GM21526 (cell line): ENCODE data around the gene UNC5B.

ENCODE experiments used
- ATAC-seq: cut with Tn5 transposase; IDR thresholded peaks from one replicate; pipeline ENCODE4 v1.9.1; 2021; ENCODE audit warnings: moderate library complexity; ENCODE audit not compliant: unreplicated experiment, low FRiP score

Gene UNC5B

DNA sequence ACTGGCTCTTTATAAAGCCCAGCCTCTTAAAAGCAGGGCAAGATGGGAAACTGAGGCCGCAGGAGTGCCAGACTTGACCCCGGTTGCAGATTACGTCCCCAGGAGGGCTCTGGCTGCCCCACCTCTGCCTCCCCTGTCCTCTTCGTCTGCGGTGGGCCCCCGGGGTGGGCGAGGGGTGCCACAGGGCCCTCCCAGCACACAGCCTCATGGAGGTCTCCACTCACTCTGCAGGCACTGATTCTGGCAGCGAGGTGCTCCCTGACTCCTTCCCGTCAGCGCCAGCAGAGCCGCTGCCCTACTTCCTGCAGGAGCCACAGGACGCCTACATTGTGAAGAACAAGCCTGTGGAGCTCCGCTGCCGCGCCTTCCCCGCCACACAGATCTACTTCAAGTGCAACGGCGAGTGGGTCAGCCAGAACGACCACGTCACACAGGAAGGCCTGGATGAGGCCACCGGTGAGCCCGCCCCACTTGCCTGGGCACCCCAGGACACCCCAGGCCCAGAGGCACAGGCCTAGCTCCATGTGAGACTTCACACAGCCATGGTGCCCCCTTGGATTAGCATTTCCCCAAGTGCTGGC, 67.3 kb downstream of the UNC5B start:
- no peak for ATAC-seq

DNA sequence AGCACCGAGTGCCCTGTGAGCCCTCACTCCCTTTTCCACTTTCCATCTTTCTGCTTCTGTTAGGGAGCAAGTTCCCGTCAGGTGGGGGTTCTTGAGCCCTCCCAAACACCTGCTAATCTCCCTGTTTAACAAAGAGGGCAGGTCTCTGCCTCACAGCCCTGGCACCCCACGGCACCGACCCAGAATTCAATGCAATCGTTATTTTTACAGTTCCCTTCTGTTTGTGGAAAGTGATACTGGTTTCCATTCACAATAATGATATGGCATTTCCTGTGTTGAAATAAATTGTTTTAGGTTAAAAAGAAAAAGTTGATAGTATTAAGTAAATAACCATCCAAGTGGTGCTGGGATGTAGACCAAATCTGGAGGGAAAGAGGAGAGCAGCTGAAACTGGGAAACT, 67.8 kb downstream of the UNC5B start:
- no peak for ATAC-seq

DNA sequence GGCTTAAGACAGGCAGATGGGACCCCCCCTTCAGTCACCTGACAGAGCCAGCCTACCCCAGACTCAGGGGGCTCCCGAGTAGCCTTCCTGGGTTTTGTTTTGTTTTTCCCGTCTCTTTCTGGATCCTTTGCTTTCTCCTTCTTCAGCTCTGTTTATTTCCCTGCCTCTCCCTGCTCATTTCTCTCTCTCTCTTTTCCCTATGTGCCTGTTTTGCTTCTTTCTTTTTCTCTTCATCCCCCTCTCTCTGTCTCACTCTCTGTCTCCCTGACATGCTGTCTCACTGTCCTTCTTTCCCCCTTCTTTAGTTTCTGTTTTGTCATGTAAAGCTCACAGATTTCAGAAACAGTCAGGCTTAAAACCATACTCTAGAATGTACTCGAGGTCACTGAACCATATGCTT, 68.5 kb downstream of the UNC5B start:
- no peak for ATAC-seq

DNA sequence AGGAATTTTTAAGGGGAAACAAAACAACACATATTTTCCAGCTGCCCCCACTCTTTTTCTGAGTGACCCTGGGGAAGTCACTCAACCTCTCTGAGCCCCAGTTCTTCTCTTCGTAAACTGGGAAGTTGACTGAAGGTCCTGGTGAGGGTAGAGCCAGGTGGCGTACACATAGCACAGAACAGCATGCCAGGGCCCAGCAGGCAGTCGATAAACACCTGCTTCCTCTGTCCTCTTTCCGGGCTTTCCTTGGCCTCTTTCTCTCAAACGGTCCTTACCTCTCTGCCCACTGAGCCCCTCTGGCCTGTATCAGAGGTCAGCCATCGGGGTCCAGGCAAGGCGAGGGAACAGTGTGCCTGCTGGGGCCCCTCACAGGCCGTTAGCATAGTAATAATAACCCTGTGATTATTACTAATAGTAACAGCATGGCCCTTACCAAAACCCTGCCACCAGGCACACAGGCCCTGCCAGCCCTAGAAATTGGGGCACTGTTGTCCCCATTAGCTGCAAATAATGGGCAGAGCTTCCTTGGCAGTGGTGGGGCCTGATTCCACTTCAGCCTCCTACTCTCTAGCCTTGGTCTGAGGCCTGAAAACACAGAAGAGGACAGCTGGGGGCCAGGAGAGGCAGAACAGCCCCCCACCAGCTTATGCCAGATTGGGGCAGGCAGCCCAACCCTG, 69.4 kb downstream of the UNC5B start:
- ATAC-seq, result no peak

DNA sequence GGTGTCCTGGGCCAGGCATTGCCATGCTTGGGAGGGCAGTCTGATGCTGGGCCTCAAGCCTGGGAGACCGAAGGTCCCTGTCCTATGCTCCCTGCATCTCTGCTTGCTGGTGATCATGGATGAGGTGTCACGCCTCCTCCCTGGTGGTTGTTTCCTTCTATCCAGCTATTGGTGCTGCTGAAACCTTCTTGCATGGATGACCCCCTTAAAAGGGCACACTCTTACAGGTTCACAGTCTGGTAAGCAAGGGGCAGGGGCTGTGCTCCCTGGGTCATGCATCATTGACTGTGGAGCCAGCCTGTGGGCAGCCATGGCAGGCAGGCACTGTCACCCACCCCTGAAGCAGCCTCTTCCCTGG, 69.9 kb downstream of the UNC5B start:
- ATAC-seq, result no peak

DNA sequence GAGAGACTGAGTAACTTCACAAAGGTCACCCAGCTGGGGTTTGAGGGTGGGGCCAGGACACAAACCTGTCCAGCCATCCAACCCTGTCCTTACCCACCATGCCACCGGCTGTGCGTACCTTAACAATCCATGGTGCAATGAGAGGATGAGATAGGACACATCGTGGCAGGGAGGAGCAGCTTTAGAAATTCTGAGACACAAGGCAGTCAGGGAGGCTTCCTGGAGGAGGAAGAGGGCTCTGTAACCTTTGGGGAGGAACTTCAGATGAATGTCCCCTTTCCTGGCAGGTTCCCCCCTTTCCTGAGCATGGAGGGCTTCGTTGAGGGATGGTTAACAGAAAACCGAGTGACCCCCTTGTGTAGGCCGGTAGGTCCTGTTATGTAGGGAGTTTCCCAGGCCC, 71.0 kb downstream of the UNC5B start:
- no peak for ATAC-seq

DNA sequence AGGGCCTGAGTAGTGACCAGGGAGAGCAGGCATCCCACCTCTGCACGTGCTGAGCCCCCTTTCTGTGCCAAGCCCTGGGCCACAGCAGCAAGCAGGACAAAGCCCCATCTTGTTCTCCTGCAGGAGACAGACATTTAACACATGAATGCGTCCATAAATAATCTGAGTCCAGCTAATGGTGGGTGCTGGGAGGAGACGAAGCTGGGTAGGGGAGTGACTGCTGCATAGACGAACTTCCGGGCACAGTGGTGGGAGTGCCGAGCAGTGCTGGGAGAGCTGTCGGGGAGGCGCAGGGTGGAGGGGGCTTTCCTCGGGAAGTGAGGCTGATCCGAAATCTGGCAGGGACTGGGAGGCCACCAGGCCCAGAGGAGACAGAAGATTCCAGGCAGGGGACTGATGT, 71.5 kb downstream of the UNC5B start:
- ATAC-seq, result no peak

DNA sequence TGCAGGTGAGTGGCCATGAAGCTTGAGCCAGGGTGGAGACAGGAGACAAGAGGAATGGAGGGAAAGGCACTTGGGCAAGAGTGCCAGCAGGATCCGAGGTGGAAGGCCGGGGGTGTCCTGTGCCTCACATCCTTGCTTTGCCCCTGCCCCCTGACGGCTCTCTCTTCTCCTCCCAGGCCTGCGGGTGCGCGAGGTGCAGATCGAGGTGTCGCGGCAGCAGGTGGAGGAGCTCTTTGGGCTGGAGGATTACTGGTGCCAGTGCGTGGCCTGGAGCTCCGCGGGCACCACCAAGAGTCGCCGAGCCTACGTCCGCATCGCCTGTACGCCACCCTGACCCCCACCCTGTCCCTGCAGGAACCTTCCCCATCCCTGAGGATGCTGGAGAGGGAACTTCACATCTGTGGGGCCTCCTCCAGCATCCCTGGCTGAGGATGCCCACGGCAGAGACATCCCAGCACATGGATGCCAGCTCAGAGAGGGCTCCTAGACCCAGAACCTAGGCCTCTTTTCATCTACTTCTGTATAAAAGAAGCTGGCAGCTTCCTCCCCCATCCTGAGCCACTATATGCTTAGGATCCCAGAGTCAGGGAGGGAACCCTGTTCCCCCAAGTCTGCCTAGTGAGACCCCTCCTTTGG, 72.3 kb downstream of the UNC5B start:
- no peak for ATAC-seq

DNA sequence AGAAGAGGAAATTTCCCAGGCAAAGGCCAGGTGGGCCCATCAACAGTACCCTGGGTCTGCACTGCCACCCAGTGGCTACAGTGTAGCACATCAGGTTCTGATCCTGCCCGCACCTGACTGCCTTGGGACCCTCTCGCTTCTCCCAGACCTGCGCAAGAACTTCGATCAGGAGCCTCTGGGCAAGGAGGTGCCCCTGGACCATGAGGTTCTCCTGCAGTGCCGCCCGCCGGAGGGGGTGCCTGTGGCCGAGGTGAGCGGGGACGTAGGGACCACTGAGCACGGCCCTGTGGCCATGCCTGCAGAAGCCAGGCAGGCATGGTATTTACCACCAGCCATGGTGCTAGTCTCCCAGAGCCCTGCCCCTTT, 72.8 kb downstream of the UNC5B start:
- no peak for ATAC-seq

DNA sequence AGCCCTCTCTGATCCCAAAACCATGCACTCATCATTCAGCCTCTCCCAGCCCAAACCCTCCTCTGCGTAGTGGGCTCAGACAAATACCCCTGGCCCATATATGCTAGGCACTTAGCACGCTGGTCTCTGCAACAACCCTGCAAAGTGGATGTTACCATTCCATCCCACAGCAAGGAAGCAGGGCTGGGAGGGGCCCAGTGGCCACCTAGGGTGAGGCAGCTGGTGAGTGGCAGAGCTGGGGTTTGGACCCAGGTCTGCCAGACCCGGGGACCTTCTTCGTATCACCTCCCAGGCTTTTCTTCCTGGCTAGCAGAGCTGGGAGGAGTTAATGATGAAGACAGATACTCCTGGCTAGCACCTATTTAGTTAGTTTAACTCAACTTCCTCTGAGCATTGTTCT, 73.6 kb downstream of the UNC5B start:
- no peak for ATAC-seq

DNA sequence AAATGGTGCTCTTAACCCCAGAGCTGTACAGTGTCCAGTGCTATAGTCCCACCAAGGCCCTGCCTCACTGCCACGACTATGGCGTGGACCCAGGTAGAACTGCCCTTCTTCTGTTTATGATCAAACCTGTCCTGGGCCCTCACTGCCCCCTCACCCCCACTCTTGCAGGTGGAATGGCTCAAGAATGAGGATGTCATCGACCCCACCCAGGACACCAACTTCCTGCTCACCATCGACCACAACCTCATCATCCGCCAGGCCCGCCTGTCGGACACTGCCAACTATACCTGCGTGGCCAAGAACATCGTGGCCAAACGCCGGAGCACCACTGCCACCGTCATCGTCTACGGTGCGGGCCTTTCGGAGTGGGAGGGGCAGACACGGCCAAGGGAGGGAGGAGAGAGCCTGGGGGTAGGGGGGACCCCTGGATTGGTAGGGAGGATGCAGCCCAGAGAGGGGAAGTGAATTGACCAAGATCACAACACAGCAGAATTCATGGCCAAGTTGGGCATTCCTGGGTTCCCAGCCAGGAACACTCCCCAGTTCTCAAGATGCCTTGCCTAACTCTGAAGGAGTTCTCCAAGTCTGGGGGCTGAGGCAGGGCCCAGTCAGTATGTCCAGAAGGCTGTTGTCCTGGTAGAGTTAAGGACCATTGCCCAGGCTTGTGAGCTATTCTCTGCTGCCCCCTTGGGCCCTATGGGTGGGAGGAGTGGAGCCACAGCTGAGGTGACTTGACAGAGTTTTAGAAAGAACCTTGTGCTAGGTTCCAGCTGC, 74.3 kb downstream of the UNC5B start:
- ATAC-seq, result no peak

DNA sequence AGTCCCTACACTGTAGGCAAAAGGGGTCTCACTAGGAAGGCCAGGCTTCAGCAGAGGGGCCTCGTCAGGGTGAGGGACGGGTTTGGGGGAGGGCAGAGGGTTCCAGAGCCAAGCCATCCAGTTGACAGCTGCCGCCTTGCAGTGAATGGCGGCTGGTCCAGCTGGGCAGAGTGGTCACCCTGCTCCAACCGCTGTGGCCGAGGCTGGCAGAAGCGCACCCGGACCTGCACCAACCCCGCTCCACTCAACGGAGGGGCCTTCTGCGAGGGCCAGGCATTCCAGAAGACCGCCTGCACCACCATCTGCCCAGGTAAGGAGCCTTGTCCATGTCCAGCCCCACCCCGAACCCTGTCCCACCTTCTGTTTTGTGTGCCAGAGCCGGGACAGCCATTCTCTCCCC, 75.1 kb downstream of the UNC5B start:
- ATAC-seq, result no peak

DNA sequence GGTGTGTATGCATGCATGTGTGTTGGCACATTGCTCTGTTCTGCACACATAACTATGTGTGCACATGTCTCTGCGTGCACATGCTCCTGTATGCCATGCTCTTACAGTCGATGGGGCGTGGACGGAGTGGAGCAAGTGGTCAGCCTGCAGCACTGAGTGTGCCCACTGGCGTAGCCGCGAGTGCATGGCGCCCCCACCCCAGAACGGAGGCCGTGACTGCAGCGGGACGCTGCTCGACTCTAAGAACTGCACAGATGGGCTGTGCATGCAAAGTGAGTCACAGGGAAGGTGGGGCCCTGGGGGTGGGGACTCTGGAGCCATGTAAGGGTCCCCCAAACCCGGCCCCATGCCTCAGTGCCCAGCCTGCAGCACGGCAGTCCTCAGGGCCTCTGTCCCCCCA, 76.1 kb downstream of the UNC5B start:
- ATAC-seq, result no peak

DNA sequence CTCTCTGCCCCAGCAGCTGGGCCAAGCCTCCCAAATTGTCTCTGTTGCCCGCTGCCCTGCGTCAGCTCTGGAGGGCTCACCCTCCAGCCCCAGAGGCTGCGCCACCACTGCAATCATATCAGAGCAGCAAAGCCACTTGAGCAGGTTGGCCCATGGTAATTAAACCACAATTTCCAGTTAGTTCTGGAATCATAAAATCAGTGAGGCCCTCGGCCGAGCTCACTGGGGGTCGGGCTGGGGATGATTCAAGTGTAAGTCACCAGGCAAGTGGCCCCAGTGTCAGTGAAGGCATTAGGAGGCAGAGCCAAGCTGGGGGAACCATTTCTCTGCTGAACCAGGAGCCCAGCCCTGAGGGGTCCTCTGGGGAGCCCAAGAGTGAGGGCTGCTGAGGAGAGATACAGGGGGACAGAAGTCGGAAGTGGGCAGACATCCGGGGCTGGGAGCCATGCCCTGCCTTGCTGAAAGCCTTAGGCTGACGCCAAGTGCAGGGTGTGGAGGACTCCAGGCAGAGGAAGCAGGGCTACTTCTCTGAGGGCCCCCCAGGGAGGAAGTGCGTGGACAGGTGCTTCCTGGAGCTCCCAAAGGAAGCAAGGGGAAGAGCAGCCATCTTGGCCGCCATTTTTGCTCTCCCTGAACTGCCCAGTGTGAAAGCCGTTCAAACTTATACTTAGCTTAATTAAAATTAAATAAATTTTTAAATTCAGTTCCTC, 77.2 kb downstream of the UNC5B start:
- no peak for ATAC-seq

DNA sequence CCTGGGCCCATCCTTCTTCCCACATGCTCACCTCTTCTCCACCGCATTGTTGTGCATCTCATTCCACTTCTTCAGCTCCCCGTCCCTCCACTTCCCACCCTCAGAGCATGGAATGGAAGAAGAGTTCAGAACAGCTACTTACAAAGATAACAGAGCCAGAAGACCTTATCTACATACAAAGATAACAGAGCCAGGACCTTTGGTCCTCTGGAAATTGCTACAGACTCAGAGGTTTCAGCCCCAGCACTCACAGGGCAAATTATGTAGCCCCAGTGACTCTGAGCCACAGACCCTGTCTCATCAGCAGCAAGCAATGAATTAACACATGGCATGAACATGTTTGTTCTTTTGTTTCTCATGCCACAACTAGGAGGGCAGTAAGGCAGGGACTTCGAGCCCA, 78.0 kb downstream of the UNC5B start:
- no peak for ATAC-seq

DNA sequence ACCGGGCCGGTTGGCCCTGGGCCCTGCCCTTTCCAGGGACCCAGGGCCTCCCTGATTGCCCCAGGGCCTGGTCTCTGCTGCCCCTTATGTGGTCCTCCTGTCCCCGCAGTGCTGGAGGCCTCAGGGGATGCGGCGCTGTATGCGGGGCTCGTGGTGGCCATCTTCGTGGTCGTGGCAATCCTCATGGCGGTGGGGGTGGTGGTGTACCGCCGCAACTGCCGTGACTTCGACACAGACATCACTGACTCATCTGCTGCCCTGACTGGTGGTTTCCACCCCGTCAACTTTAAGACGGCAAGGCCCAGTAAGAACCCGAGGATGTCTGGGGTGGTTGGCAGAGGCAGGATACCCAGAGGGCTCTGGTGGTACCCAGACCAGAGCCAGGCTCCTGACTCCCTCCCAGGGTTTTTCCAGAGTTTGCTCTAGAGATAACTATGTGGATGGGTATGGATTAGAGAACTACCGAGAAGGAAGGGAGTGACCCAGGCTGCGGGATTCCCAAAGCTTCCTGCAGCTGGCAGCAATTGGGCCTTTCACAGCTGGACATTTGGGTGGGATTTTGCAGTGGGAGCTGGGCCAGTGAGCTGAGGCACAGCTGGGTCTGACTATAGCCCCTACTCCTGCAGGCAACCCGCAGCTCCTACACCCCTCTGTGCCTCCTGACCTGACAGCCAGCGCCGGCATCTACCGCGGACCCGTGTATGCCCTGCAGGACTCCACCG, 78.6 kb downstream of the UNC5B start:
- no peak for ATAC-seq

DNA sequence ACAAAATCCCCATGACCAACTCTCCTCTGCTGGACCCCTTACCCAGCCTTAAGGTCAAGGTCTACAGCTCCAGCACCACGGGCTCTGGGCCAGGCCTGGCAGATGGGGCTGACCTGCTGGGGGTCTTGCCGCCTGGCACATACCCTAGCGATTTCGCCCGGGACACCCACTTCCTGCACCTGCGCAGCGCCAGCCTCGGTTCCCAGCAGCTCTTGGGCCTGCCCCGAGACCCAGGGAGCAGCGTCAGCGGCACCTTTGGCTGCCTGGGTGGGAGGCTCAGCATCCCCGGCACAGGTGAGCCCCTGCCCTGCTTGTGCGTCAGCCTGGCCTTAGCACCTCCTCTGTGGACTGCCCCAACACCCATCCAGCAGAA, 79.1 kb downstream of the UNC5B start:
- ATAC-seq, result no peak

DNA sequence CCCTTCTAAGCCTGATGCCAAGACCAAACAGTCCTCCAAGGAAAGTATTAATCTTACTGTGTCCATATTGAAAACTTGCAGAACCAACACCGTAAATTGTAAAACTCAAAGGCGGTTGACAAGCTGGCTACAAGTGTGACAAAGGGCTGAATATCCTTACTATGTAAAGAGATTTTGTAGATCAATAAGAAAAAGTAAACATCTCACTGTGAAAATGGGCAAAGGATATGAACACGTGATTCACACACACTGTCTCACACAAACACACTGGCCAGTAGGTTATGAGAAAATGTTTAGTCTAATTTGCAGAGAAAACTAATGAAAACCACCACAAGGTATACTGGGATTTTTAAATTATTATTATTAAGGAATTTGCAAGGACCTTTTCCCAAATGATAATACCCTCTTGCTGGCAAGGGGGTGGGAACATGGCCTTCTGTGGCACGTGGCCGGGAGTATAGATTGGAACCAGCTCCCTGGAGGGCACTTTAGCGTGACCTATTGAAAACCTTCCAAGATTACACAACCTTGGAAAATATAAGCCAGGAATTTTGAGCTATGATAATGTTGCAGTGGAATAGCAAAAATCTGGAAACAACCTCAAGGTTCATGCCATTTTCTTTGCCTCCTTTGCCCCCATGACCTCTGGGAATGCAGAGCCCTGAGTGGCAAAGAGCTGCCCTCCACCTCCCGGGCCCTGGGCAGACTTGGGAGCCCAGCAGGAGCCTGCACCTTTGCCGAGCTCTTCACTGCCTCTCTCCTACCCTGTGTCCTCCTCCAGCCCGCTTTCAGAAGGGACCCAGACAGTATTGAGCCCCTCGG, 80.5 kb downstream of the UNC5B start:
- no peak for ATAC-seq

DNA sequence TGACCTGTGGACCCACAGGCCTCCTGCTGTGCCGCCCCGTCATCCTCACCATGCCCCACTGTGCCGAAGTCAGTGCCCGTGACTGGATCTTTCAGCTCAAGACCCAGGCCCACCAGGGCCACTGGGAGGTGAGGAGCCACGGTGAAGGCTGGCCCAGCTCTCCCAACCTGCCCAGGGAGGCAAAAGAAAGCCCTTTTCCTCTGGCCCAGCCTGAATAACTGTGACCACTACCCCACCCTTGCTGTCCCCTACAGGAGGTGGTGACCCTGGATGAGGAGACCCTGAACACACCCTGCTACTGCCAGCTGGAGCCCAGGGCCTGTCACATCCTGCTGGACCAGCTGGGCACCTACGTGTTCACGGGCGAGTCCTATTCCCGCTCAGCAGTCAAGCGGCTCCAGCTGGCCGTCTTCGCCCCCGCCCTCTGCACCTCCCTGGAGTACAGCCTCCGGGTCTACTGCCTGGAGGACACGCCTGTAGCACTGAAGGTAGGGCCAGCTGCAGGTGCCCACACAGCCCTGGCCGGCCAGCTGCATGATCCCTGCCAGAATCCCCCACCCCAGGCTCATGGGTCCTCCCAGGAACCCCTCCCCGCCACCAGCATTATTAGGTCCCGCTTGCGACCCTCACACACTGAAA, 81.2 kb downstream of the UNC5B start:
- ATAC-seq, result no peak
